DOHH2 (cell line): ENCODE measurements around the gene CCDC30.

Source experiments
- H3F3A ChIP-seq: fragments of 200-600 bp; sonication (generic), shearing (Covaris generic); 2 replicates; pipeline ENCODE4 v1.6.0; 2016; ENCODE audit warnings: antibody characterized with exemption, mild to moderate bottlenecking; ENCODE audit not compliant: control insufficient read depth, insufficient read depth
- H3K27ac ChIP-seq: fragments of 200-600 bp; sonication (generic); 2 replicates; pipeline ENCODE4 v1.5.1; 2014; ENCODE audit warnings: low read depth, mild to moderate bottlenecking, low read length, moderate library complexity
- H3K27me3 ChIP-seq: fragments of 200-600 bp; sonication (generic); 2 replicates; pipeline ENCODE4 v1.6.1; 2014; ENCODE audit warnings: mild to moderate bottlenecking, low read length, mixed read lengths; ENCODE audit not compliant: control insufficient read depth
- H3K36me3 ChIP-seq: fragments of 200-600 bp; sonication (generic); 2 replicates; pipeline ENCODE4 v1.6.1; 2014; ENCODE audit warnings: mild to moderate bottlenecking, low read length, moderate library complexity, mixed read lengths; ENCODE audit not compliant: control insufficient read depth
- H3K4me1 ChIP-seq: fragments of 200-600 bp; sonication (generic); 2 replicates; pipeline ENCODE4 v1.6.1; 2014; ENCODE audit warnings: mild to moderate bottlenecking, low read length, mixed read lengths; ENCODE audit not compliant: control insufficient read depth
- H3K4me2 ChIP-seq: fragments of 200-600 bp; sonication (generic); 2 replicates; pipeline ENCODE4 v1.6.0; 2014; ENCODE audit warnings: mild to moderate bottlenecking, low read length, moderate library complexity
- H3K4me3 ChIP-seq: fragments of 200-600 bp; sonication (generic); 2 replicates; pipeline ENCODE4 v1.5.1; 2014; ENCODE audit warnings: mild to moderate bottlenecking, low read length, mixed read lengths
- H3K79me2 ChIP-seq: fragments of 200-600 bp; sonication (generic); 2 replicates; pipeline ENCODE4 v1.6.1; 2014; ENCODE audit warnings: mild to moderate bottlenecking, low read length, mixed read lengths; ENCODE audit not compliant: control insufficient read depth
- H3K9me2 ChIP-seq: fragments of 200-600 bp; sonication (generic); replicated peaks from 2 replicates; pipeline ENCODE4 v1.6.1; 2014; ENCODE audit warnings: mild to moderate bottlenecking, low read length, mixed read lengths; ENCODE audit not compliant: control insufficient read depth
- H3K9me3 ChIP-seq: fragments of 200-600 bp; sonication (generic); 2 replicates; pipeline ENCODE4 v1.6.1; 2014; ENCODE audit warnings: antibody characterized with exemption, low read length, mixed read lengths; ENCODE audit not compliant: control insufficient read depth, insufficient read depth
- H4K20me1 ChIP-seq: fragments of 200-600 bp; sonication (generic); 2 replicates; pipeline ENCODE4 v1.6.0; 2014; ENCODE audit warnings: low read depth, mild to moderate bottlenecking, antibody characterized with exemption, low read length, moderate library complexity; ENCODE audit not compliant: control insufficient read depth, insufficient read depth
- EZH2phosphoT487 ChIP-seq: fragments of 200-600 bp; sonication (generic); IDR thresholded peaks from 2 replicates; pipeline ENCODE4 v1.6.1; 2017; ENCODE audit warnings: borderline replicate concordance, mild to moderate bottlenecking, antibody characterized with exemption, low read length, moderate library complexity, mixed read lengths
- TF ChIP-seq, protein P1 (sequence below): fragments of 200-600 bp; sonication (generic); IDR thresholded peaks from one replicate; pipeline ENCODE4 v1.5.1; 2014; ENCODE audit warnings: antibody characterized with exemption, mild to moderate bottlenecking, low read depth, low read length; ENCODE audit not compliant: poor library complexity, severe bottlenecking

CCDC30 gene

DNA sequence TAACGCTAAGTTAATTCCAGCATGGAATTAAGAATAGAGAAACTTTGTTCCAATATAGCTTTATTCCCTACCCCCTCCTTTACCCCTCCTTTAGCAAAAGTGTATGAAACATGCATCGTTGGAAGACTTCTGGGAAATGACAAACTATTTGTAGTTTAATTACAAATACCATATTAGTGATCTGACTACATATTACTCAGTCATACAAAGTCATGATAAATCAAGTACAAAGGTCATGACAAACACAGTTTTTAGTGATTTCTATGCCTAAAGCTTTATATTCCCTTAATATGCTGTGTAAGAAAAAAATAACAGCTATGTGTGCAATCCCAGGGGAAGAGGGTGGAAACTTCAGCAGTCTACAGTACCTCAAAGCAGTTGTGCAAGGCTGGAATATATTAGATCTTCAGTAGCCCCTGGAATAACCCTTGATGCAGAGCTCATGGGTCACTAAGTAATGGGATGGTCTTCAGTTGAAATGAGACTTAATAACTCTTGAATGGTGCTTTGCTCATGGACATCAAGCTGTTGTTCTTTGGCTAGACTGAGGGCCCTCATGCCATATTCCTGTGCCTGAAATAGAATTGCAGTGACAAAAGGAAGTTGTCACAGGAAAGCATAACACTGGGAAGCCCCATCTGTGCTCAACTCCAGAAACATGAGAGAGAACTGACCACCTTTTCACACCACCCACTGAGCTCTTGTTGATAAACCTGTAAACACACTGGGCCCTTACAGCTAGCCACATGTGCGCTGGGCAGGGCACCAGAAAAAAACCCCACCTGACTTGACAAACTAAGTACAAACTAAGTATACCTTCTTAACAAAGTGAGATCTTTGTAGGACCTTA is 32.6 kb upstream of the CCDC30 start:
- TF ChIP-seq, protein P1, sequence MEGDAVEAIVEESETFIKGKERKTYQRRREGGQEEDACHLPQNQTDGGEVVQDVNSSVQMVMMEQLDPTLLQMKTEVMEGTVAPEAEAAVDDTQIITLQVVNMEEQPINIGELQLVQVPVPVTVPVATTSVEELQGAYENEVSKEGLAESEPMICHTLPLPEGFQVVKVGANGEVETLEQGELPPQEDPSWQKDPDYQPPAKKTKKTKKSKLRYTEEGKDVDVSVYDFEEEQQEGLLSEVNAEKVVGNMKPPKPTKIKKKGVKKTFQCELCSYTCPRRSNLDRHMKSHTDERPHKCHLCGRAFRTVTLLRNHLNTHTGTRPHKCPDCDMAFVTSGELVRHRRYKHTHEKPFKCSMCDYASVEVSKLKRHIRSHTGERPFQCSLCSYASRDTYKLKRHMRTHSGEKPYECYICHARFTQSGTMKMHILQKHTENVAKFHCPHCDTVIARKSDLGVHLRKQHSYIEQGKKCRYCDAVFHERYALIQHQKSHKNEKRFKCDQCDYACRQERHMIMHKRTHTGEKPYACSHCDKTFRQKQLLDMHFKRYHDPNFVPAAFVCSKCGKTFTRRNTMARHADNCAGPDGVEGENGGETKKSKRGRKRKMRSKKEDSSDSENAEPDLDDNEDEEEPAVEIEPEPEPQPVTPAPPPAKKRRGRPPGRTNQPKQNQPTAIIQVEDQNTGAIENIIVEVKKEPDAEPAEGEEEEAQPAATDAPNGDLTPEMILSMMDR: no peak
- no peak for TF ChIP-seq EZH2phosphoT487
- H3K4me2 ChIP-seq: no peak overlapping the region
- H3K4me1 ChIP-seq: no peaks in the 10 kb centered on the region
- H3F3A ChIP-seq: no peaks in the 10 kb centered on the region
- H3K9me3 ChIP-seq: no peaks in the 10 kb centered on the region
- H3K4me3 ChIP-seq: no peak overlapping the region
- H3K79me2 ChIP-seq: no peaks in the 10 kb centered on the region
- H3K27ac ChIP-seq: no peak overlapping the region
- no peaks in the 10 kb centered on the region for H3K9me2 ChIP-seq
- no peaks in the 10 kb centered on the region for H4K20me1 ChIP-seq
- H3K27me3 ChIP-seq: no peaks in the 10 kb centered on the region; the same call in none of the 2 replicates
- H3K36me3 ChIP-seq: no peaks in the 10 kb centered on the region

DNA sequence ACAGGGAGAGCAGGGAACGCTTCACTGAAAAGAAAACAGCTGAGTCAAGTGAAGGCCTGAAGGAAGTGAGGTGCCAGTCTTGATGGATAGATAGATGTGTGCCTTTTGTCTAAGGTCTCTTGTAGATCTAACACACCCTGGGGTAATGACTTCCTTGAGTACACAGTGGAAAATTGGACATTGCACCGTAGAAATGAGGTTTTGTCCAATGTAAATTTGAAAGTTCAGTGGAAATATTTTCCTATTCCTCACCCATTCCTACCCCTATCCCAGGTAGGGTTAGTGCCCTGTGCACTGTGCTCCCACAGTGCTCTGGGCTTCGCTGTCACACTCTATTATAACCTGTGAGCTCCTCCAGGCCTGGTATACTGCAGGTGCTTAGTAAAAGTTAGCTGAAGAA is 31.6 kb upstream of the CCDC30 start:
- Histone ChIP-seq H3K36me3 (no peaks in the 10 kb centered on the region), H3F3A (no peaks in the 10 kb centered on the region), H3K9me3 (no peaks in the 10 kb centered on the region), H3K79me2 (no peaks in the 10 kb centered on the region), H3K27me3 (no peaks in the 10 kb centered on the region; the same call in none of the 2 replicates), H4K20me1 (no peaks in the 10 kb centered on the region), H3K4me3 (no peak overlapping the region), H3K4me1 (no peaks in the 10 kb centered on the region), H3K27ac (no peak overlapping the region), H3K9me2 (no peaks in the 10 kb centered on the region), H3K4me2 (no peak overlapping the region)
- no peak for TF ChIP-seq EZH2phosphoT487
- TF ChIP-seq, protein P1: no peak

DNA sequence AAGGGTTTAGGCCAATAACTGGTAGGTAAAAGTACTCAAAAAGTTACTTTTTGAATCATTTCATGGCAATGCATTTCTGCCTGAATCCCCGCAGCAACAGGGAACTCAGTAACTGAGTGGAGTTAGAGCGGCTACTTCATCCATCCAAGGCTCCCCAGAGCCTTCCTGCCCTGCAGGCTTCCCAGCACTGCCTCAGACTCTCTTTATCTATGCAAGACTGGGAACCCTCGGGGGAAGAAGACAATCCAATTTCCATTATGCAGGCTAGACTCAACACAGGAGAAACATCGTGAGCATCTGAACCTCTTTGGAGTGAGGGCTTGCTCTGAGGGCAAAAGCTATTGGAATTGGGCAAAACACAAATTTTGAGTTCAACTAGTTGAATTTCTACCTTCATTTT is 30.4 kb upstream of the CCDC30 start:
- TF ChIP-seq EZH2phosphoT487: no peak
- TF ChIP-seq, protein P1: no peak
- Histone ChIP-seq H3K27me3 (no peaks in the 10 kb centered on the region; the same call in none of the 2 replicates), H3K4me1 (no peaks in the 10 kb centered on the region), H3K4me2 (no peak overlapping the region), H3K79me2 (no peaks in the 10 kb centered on the region), H3F3A (no peaks in the 10 kb centered on the region), H3K4me3 (no peak overlapping the region), H4K20me1 (no peaks in the 10 kb centered on the region), H3K36me3 (no peaks in the 10 kb centered on the region), H3K9me2 (no peaks in the 10 kb centered on the region), H3K27ac (no peak overlapping the region), H3K9me3 (no peaks in the 10 kb centered on the region)
